NCI-H774 (cell line): ENCODE measurements around the gene ACKR3.

ENCODE experiments used
- DNase-seq: peaks from one replicate; lab custom pipeline; 2025; lab: John Stamatoyannopoulos, UW

The ACKR3 gene

DNA sequence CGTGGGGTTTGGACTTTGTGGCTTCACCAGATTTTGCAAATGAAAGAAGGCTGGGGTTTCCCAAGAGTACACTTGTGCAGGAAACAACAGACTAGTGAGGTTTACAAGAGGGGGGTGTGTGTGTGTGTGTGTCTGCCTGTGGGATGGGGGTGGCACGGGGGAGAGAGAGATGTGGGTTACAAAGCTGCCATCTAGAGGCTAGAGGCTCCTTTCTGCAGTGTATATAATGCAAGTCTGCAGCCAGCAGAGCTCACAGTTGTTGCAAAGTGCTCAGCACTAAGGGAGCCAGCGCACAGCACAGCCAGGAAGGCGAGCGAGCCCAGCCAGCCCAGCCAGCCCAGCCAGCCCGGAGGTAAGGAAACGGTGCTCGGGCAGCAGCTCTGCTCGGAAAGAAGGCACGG, at the start of gene ACKR3:
Gene ACKR3 (plus strand): TSS at position 253 of the 401 bp plus-strand sequence. CDS start 10,641 bp downstream, outside the sequence.
- peak; percentile 84 for DNase-seq

DNA sequence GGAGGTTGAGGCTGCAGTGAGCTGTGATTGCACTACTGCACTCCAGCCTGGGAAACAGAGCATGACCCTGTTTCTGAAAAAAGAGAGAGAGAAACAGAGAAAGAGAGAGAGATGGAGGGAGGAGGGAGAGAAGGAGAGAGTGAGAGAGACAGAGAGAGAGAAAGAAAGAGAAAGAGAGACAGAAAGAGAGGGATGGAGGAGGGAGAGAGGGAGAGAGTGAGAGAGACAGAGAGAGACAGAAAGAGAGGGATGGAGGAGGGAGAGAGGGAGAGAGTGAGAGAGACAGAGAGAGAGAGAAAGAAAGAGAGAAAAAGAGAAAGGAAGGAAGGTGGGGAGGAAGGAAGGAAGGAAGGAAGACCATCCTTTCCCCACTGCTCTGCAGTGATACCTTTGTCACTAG, 48.1 kb upstream of the ACKR3 start:
- no peak for DNase-seq

DNA sequence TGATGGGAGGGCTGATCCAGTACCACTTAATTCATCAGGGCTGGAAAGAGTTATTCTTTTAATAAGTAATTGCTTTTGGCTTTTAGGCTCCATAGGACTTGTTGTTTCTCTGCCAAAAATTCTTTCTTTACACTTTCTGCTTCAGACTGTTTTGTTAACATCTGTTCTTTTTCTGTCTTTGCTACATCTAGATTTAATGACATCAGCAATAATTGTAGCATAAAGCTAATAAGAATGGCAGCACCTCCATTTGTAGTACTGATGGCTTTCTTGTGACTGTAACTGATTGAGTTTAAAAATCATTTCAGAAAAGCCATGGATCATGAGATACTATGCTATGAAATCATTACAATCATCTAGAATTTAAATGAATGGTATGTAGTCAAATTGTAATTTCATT, 46.4 kb upstream of the ACKR3 start:
- DNase-seq = no peak

DNA sequence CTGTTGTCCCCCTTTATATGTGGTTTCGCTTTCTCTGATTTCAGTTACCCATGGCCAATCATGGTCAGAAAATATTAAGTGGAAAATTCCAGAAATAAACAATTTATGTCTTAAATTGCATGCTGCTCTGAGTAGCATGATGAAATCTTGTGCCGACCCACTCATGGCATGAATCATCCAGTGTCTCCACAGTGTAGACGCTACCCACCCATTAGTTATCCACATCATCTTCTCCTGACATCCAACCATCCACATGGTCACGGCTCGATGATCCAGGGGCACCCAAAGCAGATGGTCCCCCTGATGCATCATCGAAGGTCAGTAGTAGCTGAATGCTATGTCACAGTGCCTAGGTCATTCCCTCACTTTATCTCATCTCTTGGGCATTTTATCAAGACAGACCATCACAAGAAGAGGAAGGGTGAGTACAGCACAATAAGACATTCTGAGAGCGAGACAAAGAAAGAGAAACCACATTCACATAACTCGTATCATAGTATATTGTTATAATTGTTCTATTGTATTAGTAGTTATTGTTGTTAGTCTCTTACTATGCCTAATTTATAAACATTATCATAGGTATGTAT, 44.1 kb upstream of the ACKR3 start:
- DNase-seq = no peak

DNA sequence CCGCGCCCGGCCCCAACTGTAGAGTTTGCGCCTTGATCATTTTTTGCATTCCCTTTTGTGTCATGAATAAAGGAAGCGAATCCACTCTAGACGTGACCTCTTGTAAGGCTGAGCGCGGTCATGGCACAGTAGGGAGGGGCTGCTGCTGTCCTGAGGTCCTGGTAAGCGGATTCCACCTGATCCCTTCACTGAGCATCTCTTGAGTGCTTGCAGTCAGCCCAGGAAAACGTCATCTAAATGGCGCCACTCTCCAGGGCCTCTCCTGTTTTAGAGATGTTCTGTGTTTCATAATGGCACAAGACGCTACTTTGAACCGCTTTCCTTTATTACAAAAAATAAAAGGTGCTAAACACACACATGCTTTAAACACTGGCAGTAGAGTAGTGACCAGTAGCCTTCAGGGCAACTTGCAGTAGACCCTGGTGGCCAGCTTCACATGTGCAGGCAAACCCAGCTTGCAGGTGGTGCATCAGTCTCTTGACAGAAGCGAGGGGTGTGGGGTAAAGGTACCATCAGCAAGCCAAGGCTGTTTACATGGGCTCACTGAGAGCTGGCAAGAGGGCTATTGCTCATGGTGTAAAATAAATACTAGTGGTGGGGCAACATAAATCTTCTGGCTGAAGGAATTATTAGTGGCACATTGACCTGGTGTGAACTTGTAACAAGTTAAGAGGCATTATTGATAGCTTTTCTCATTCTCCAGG, 43.0 kb upstream of the ACKR3 start:
- DNase-seq = peak; percentile 29

DNA sequence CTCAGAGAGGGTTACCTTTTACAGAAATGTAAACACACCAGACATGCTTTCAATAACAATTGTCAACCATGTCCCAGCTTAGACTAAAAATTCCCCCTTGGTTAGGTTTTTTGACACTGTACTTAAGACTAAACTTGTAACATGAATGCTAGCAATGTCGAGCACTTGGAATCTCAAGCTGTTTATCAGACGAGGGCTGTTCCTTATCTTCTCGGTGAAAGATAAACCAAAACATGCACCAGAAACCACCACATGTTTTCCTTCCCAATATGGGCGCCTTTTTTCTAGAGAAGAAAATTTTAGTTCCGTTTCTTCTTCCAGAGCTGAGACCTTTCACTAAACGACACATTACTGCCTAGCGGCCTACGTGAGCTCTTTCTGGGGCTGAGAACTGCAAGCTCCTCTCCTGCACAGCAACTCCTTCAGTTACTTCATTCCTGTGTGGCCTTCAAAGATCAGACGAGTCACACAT, 42.4 kb upstream of the ACKR3 start:
- DNase-seq = no peak

DNA sequence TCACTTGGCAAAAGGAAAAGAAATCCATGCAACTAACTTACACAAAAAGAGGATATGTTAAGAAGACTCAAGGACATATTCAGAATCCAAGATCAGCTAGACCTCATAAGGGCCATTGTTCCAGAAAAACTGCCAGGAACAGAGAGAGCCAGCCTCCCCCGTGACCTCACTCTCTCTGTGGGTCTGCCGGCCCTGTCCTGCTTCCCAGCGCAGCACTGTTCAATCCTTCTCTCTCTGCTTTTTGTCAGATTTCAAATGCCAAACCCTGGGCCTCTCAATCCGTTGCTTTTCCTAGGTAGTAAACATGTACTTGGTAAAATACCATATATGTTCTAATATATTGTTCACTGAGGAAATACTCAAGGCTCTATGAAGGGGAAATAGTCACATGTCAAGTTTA, 40.0 kb upstream of the ACKR3 start:
- no peak for DNase-seq

DNA sequence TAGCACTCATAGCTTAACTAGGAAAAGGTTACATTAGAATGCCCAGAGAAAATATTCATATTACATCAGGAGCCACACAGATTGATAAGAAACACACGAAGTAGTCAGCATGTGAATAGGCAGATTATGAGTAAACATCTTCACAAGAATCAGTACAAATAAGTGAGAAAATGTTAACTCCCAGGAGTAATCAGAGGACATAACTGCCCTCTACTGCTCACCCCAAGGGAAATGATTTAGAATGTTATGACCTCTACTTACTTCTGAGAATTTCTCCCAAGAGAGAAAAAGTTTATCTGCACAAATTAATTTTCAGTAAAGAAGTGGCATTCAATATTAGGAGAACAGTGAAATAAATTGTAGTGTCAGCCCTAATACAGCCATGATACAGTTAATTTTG, 39.1 kb upstream of the ACKR3 start:
- no peak for DNase-seq

DNA sequence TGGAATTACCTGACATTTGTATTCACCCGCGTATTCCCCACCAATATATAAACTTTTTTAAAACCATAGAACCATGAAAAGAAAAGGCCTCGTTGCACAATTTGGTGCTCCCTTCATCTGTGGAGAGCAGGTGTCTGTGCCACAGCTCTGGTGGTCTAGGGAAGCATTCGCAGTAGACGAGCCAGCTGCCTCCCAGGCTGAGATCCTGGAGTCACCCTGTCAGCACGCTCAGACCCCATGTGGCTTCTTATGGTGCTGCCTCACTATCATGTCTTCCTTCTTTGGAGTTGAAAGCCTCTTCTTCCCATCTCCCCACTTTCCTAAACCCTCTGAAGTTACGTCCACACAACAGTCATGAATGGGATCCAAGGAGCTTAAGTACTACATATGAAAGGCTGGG, 38.4 kb upstream of the ACKR3 start:
- DNase-seq = no peak

DNA sequence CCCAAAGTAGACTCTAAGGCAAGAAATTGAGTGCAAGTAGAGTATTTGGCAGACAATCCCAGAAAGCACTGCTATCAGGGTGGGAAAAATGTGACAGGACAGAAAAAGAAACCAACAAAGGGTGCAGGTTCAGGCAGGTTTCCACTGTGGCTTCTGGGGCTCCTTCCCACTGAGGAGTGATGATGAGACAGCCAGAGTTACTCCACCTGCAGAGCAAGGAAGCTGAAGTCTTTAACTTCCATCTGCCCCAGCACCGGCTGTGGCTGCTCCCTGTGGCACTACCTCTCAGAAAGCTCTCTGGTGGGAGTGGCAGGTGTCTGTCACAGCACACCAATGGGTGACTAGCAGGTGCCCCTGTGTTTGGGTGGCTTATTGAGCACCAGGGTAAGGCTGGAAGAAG, 37.6 kb upstream of the ACKR3 start:
- no peak for DNase-seq

DNA sequence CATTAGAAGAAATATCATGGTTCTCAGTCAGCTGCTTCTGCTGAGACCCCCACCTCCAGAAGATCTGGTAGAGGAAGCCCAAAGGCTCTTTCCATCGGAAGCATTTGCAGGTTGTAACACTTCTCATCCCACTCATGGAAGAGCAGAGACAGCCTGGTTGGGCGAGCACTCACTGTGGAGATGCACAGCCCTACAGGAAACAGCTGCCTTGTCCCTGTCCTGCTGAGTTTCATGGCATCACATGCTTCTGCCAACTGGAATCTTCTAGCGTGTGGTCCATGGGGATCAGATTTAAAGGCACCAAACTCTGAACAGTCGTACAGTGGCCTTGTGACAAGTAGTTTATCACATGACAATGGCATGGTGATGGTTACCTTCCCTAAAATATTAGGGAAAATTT, 36.3 kb upstream of the ACKR3 start:
- no peak for DNase-seq

DNA sequence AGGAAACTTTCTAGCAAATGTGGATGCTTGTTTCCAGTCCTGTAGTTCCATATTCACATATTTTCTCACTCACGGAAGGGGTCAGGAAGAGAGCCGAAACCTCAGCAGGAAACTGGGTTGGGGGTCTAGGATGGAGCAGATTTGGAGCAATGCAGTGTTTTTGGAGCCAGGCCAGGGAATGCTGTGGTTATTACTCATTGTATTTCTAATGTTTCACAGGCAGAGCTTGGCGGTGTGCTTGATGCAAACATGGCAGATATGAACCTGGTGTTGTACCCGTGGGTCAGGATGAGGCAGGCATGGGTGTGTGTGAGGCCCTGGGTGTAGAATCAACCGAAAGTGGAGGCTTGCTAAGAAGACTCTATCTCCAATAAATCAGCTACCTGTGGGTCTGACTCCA, 34.6 kb upstream of the ACKR3 start:
- no peak for DNase-seq

DNA sequence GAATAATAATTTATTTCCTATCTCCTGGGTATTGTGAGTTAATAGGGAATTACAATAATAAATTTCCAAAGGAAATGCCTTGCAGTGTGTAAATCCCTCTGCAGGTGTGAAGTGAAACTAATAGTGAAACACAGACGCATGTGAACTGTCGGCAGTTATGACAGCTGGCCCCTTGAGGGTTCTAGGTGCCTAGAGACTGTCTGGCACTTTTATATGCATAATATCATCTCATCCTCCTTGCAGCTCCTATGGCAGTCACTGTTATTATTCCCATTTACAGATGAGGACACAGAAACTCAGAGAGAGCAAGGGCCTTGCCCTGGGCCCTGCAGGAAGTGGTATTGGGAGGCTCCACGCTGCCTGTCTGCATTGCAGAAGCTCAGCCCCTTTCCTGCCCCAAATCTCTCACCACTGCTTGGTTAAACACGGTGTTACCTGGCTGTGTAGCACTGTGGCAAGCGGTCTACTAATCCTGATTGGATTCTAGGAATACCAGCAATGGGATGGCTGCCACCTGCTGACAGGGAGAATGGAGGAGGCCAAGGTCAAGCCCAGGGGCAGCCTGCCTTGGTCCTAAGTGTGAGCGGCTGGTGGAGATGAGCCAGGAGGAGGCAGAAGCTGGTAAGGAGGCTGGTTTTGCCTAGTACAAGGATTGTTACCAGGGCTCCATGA, 32.8 kb upstream of the ACKR3 start:
- DNase-seq = no peak

DNA sequence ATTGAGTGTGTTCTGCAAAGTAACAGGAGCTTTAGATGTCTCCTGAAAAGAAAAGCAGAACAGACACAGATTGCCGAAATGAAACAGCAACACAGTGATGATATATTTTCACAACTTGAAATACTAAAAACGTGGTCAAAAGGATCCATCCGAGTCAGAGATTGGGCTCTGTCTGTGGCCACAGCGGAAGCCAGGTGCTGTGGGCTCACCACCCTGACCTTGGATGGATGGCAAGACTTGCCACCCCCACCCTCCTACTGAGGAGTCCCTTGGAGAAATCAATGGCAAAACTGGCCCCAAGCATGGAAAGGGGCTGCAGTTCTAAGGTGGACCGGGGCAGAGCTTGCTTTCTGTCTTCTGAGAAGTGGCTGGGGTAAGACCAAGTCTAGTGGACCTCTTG, 31.4 kb upstream of the ACKR3 start:
- DNase-seq = no peak

DNA sequence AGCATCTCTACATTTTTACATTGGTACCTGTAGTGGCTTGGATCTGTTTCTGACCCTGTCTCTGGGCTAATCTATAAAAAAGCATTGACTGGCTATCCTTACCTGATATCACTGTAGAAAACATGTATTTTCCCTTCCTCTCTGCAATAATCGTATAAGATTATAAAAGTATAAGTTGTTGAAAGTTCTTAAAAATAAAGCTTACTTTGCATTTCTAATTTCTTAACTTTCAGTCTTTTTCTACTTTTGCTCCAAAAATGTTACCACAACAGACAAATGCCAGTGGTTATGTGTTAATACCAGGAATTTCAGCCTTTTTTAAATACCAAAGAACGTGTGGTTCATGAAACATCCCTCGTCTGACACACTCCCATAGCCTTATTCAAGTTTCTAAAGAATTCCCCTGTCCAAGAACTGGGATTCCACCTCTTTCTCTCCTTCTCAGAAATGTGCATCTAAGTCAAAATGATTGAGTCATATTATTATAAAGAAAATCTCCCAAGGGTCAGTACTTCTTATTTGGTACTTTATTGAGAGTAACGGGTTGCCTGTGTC, 28.5 kb upstream of the ACKR3 start:
- no peak for DNase-seq

DNA sequence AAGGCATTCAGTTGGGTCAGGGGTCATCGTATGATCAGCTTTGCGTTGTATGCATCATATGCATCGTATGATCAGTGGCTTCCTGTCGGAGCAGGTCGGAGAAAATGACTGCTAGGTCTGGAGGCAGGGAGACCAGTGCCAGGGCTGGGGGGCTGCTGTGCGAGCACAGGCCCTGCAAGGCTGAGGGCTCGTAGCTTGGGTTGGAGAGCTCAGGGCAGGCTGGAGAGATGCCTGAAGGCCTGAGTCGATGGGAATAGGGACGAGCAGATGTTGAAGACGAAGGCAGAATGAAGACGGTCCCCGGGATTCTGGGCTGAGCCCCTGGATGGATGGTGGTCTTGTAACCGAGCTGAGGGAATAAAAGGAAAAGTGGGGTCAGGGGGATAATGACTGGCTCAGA, 25.3 kb upstream of the ACKR3 start:
- no peak for DNase-seq

DNA sequence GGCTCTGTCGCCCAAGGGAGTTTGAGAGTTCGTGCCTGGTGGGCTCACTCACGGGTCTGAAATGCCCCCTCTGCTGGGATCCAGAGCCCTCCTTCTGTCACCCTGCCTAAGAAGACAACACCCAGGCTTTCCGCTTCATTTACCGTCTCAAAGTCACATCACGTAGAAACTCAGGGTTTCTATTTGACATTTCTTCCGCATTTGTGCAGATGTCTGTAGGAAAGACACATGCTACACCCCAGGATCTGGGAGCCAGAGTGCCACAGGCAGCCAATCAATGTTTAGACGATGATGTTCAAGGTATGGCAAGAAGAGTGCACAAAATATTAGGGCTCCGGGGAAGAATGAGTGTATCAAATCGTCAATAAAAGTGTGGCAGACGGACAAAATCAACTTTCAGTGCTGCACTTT, 24.4 kb upstream of the ACKR3 start:
- DNase-seq = no peak

DNA sequence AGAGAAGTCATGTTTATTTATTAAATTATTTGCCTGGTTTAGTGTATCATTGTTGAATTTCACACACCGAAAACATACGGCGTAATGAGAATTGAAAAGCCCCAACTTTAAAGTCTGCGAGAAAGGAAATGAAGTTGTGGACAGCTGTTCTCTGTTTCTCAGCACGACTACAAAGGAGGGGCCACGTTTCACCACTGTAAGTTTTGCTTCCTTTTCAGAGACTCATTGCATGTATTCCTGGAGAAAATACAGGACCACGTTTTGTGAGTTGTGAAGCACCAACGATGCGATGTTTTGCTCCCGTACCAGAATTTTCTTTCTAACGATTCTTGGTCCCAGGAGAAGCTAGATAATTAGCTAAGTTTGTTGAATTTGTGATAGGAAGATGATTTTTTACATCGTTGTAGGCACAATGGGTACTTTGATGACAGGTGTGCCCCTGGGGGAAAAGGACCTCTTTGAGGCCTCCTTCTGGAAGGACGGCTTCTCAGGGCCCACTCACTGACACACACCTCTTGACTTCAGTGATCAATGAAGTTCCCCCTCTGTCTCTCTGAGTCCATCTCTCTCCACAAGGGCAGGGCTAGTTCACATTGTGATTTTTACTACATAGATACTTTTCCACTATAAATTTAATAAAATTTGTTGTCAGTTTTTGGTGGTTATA, 23.7 kb upstream of the ACKR3 start:
- DNase-seq = no peak

DNA sequence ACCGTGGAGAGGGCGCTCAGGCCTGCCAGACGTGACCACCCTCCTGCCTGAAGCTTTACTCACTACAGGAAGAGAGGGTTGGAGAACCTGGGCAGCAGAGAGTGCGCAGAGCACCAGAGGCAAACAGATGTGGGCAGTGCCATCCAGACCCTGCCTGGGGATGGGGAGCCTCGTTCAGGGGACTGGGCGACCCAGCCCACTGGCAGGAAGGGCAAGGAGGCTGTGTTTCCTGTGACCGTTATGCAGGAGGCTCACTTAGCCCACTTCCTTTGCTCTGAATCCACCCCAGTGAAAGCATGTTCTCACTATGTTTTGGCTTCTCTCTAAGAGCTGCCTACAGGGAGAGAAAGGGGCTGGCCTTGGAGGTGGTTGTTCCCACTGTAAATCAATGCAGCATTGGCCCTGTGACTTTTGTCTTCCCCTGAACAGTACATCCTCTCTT, 23.0 kb upstream of the ACKR3 start:
- no peak for DNase-seq

DNA sequence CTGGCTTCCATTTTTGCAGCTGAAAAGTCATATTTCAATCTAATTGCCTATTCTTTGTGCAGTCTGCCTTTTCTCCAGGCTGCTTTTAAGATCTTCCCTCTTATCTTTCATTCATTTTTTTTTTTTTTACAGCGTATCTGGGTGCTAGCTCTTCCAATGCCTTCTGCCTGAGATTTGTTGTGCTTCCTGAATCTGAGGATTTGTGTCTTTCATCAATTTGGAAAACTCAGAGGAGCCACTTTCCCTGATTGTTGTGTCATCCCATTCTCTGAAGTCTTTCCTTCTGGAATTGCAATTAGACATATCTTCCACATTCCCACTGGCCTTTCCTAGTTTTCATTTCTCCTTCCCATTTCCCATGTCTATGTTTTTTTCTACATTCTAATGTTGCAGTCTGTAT, 21.9 kb upstream of the ACKR3 start:
- no peak for DNase-seq

DNA sequence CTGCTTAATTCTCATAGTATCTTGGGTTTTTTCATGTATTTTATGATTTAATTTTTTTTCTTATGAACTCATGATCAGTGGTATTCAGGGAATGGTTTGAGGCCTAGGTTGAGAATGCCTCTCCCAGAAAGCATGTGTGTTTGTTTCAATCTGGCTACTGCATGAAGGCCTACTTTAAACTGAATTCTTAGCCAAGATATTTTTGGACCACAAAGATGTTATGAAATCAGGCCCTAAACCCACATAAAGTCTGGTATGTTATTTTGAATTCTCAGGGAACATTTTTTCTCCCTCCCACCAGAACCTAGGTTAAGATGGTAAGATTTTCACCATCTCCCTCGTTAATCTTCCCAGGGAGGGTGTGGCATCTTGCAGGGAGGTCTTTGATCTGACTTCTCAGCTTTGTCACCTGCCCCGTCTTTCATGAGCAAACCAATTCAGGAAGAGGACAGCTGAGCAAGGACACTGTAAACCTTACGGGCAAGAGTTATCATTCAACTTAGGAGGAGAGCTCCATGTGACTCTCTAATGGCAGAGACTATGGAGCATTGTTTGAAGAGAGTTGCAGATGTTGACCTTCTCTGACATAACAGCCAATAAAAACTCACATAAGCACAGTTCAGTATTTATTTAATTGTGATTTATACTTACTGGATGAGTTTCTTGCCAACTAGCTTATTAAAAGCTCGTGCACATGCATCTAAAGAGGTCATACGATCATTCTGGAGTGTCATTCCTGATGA, 21.3 kb upstream of the ACKR3 start:
- DNase-seq = peak; percentile 57

DNA sequence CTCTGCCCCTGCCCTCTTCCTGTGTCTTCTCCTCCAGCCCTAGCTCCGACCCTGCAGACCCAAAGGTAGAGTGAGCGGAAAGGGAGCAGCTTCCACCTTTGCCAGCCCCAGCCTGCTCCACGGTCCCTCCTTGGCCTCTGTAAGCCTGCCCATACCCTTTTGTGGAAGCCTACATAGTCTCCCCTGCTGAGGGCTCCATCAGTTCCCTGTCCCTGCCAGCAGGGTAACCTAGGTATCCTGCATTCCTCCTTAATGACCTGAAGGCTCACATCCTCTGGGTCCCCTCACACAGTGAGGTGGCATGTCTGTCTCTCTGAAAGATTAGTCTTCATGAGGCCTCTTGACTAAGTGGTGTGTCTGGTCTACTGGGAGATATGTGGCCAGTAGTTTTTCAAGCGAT, 20.5 kb upstream of the ACKR3 start:
- DNase-seq = no peak
